Osteocyte (in vitro differentiated cells): Measurements from ENCODE around the gene TSPAN5. TPM values are rescaled to one million over a fixed set of nuclear protein-coding genes. Genes with fewer than 3 reads are reported as not detected.

Experiments used
- DNase-seq: peaks from one replicate; pipeline ENCODE4 v3.0.0; 2021; ENCODE audit warnings: mixed read lengths; ENCODE audit not compliant: unreplicated experiment; ENCODE audit errors: extremely low spot score
- H3K27ac Mint-ChIP-seq: one replicate; pipeline ENCODE4 v1.8.0; 2021; ENCODE audit warnings: mild to moderate bottlenecking, mixed read lengths; ENCODE audit not compliant: unreplicated experiment
- H3K27me3 Mint-ChIP-seq: one replicate; pipeline ENCODE4 v1.8.0; 2021; ENCODE audit warnings: mixed read lengths; ENCODE audit not compliant: unreplicated experiment
- H3K36me3 Mint-ChIP-seq: one replicate; pipeline ENCODE4 v1.8.0; 2021; ENCODE audit warnings: mixed read lengths; ENCODE audit not compliant: unreplicated experiment
- H3K4me1 Mint-ChIP-seq: one replicate; pipeline ENCODE4 v1.8.0; 2021; ENCODE audit warnings: mixed read lengths; ENCODE audit not compliant: unreplicated experiment
- H3K4me3 Mint-ChIP-seq: one replicate; pipeline ENCODE4 v1.8.0; 2021; ENCODE audit warnings: mild to moderate bottlenecking, moderate library complexity, mixed read lengths; ENCODE audit not compliant: unreplicated experiment
- H3K9me3 Mint-ChIP-seq: one replicate; pipeline ENCODE4 v1.8.0; 2021; ENCODE audit warnings: mixed read lengths; ENCODE audit not compliant: unreplicated experiment
- total RNA-seq: library from RNA; stranded (reverse); gene quantifications from 2 replicates; pipeline ENCODE4 v1.2.1, GENCODE V29; 2021
- TF ChIP-seq, protein P1 (sequence below): fragments of 200-600 bp; sonication (generic); IDR thresholded peaks from 2 replicates; pipeline ENCODE4 v1.5.0; 2021; ENCODE audit warnings: antibody characterized with exemption, mild to moderate bottlenecking, moderate library complexity

Gene TSPAN5
- total RNA-seq, 1 donor from 2014 or later: 64.2 TPM

- H3K36me3 Mint-ChIP-seq: peaks cover 29% of the 10 kb centered on the region
- H3K27me3 Mint-ChIP-seq: no peaks in the 10 kb centered on the region
- DNase-seq: no peak
- H3K4me3 Mint-ChIP-seq: no peak overlapping the region
- no peaks in the 10 kb centered on the region for H3K9me3 Mint-ChIP-seq
- TF ChIP-seq, protein P1, sequence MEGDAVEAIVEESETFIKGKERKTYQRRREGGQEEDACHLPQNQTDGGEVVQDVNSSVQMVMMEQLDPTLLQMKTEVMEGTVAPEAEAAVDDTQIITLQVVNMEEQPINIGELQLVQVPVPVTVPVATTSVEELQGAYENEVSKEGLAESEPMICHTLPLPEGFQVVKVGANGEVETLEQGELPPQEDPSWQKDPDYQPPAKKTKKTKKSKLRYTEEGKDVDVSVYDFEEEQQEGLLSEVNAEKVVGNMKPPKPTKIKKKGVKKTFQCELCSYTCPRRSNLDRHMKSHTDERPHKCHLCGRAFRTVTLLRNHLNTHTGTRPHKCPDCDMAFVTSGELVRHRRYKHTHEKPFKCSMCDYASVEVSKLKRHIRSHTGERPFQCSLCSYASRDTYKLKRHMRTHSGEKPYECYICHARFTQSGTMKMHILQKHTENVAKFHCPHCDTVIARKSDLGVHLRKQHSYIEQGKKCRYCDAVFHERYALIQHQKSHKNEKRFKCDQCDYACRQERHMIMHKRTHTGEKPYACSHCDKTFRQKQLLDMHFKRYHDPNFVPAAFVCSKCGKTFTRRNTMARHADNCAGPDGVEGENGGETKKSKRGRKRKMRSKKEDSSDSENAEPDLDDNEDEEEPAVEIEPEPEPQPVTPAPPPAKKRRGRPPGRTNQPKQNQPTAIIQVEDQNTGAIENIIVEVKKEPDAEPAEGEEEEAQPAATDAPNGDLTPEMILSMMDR: no peak
- no peak overlapping the region for H3K27ac Mint-ChIP-seq
- no peaks in the 10 kb centered on the region for H3K4me1 Mint-ChIP-seq
These were observed 223.6 kb downstream of the TSPAN5 start for GRCh38 chr4:98434816-98435215.

DNA sequence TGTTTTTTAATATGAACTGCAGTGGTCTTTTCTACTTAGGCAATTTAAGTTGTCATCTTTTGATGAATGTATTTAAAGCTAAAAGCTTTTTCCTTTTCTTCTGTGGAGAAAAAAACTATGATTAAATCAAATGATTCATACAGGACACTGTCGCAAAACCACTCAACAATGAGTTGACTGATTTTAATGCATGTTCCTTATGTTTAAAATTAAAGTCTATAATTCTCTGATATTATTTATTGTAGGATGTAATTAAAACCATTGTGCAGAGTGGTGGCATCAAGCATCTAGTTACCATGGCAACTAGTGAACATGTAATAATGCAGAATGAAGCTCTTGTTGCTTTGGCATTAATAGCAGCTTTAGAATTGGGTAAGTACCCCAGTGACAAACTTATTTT lies 224.7 kb downstream of the TSPAN5 start:
- DNase-seq: no peak
- peaks cover 21% of the 10 kb centered on the region for H3K36me3 Mint-ChIP-seq
- no peaks in the 10 kb centered on the region for H3K27me3 Mint-ChIP-seq
- no peak overlapping the region for H3K4me3 Mint-ChIP-seq
- TF ChIP-seq, protein P1: no peak
- no peak overlapping the region for H3K27ac Mint-ChIP-seq
- H3K4me1 Mint-ChIP-seq: no peaks in the 10 kb centered on the region
- H3K9me3 Mint-ChIP-seq: no peaks in the 10 kb centered on the region

GRCh38 chr4:98430708-98431403 lies 227.6 kb downstream of the TSPAN5 start:
- Mint-ChIP-seq H3K27me3 (no peaks in the 10 kb centered on the region), H3K9me3 (peaks cover 16% of the 10 kb centered on the region), H3K36me3 (peaks cover 10% of the 10 kb centered on the region), H3K27ac (no peak overlapping the region), H3K4me3 (no peak overlapping the region), H3K4me1 (no peaks in the 10 kb centered on the region)
- DNase-seq: no peak
- TF ChIP-seq, protein P1: no peak

DNA sequence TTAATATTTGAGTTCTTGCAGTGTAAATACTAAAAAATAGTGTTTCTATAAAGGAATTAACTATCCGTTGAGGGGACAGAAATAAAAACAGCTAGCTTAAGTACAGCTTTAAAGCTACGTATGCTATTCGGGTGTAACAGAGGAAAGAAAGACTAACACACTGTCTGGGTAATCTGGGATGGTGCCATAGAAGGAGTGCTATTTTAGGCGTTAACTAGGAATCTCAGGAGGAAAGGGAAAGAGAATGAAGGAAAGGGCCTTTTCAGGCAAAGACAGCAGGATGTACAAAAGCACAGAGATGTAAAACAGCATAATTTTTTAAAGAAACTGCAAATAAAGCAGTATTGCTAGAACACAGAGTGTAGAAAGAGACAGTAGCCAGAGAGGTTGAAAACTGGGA lies 235.4 kb downstream of the TSPAN5 start:
- TF ChIP-seq, protein P1: no peak
- no peak overlapping the region for H3K4me3 Mint-ChIP-seq
- H3K4me1 Mint-ChIP-seq: no peaks in the 10 kb centered on the region
- H3K9me3 Mint-ChIP-seq: peaks cover 23% of the 10 kb centered on the region
- H3K36me3 Mint-ChIP-seq: peaks cover 50% of the 10 kb centered on the region
- no peak overlapping the region for H3K27ac Mint-ChIP-seq
- no peaks in the 10 kb centered on the region for H3K27me3 Mint-ChIP-seq
- DNase-seq: no peak

DNA sequence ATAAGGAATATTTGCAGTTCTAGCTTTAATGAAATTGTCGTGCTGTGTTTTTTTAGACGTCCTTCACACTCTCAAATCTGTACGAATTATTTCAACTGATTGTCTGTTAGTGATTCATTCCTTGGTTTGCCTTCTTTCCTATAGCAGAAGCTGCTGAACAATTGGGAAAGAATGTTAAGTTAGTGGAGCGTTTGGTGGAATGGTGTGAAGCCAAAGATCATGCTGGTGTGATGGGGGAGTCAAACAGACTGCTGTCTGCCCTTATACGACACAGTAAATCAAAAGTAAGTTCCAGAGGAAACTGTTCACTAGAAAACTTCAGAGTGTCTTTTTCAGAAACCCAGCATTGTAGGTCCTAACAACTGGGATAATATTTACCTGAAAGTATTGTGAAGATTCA lies 237.3 kb downstream of the TSPAN5 start:
- no peak overlapping the region for H3K27ac Mint-ChIP-seq
- H3K9me3 Mint-ChIP-seq: peaks cover 9% of the 10 kb centered on the region
- H3K4me3 Mint-ChIP-seq: no peak overlapping the region
- TF ChIP-seq, protein P1: no peak
- H3K36me3 Mint-ChIP-seq: peaks cover 50% of the 10 kb centered on the region
- H3K4me1 Mint-ChIP-seq: no peaks in the 10 kb centered on the region
- no peak for DNase-seq
- H3K27me3 Mint-ChIP-seq: no peaks in the 10 kb centered on the region
